ENCODE results near the gene ABCC3. TPM values are rescaled to one million over a fixed set of nuclear protein-coding genes. Genes with fewer than 3 reads are reported as not detected.

The ABCC3 gene
- total and polyA plus RNA-seq, 2 of the 8 experiments (the other 6 are each of a cell fraction or from before 2014, with no cell fraction given) = 0.35 to 0.37 TPM

- no peak overlapping the region for H4K8ac ChIP-seq (ENCODE audit: extremely low read depth, insufficient read depth, low read length)
- no peak overlapping the region for H3K18ac ChIP-seq (ENCODE audit: extremely low read depth, low read length)
- whole genome bisulfite sequencing, 2 experiments (ENCODE audit: extremely low coverage in 1 of 2, insufficient coverage in 1 of 2, insufficient read length in 1 of 2, insufficient replicate concordance in 2 of 2, low coverage in 1 of 2, low lambda C conversion rate in 2 of 2, missing lambda C conversion rate in 1 of 2) = 87% methylated on average over 5 of the region's 5 CpGs; no CpG with 5 or more reads in 1 of the 2 experiments
- H3K56ac ChIP-seq (replicated peaks; ENCODE audit: insufficient read length, low read depth, low read length) = no peak overlapping the region
- H3K79me2 ChIP-seq (ENCODE audit: control insufficient read depth in 1 of 2, insufficient read depth in 2 of 2, low read length in 2 of 2) = no peaks in the 10 kb centered on the region
- H3K23ac ChIP-seq (ENCODE audit: insufficient read length) = no peak overlapping the region
- no peak overlapping the region for H2AK5ac ChIP-seq (ENCODE audit: low read depth, low read length)
- H2BK120ac ChIP-seq (replicated peaks; ENCODE audit: low read depth, low read length) = no peak overlapping the region
- no peak overlapping the region for H3K4ac ChIP-seq (replicated peaks; ENCODE audit: insufficient read length, low read depth, low read length)
- ChIA-PET CTCF (ENCODE audit: partially characterized antibody) (interaction anchor here (0.9 to 17.1 kb wide), 11 partner anchors 8 to 82 kb away, joined by 3 to 404 read pairs (median 16); partner anchors contain the start of gene SPATA20), POLR2A (ENCODE audit: partially characterized antibody) (interaction anchor here (0.7 kb wide), 1 partner anchor 233 kb away, joined by 3 read pairs; the partner anchor contains the start of gene TOB1)
- no peaks in the 10 kb centered on the region for H3K79me1 ChIP-seq (ENCODE audit: low read depth, low read length)
- no peaks in the 10 kb centered on the region for H3K36me3 ChIP-seq (ENCODE audit: control insufficient read depth in 2 of 4, insufficient read depth in 4 of 4, low read length in 3 of 4)
- H3K4me3 ChIP-seq (ENCODE audit: extremely low read depth in 1 of 4, insufficient read depth in 2 of 4, low read depth in 3 of 4, low read length in 4 of 4) = no peak overlapping the region
- no peaks in the 10 kb centered on the region for H3K9me3 ChIP-seq (ENCODE audit: insufficient read depth in 2 of 2, low read depth in 1 of 2, low read length in 1 of 2)
- no peak overlapping the region for H4K5ac ChIP-seq (ENCODE audit: insufficient read length, low read depth, low read length)
- no peak overlapping the region for H2BK15ac ChIP-seq (ENCODE audit: low read length)
- no peak overlapping the region for H2BK12ac ChIP-seq (ENCODE audit: low read depth, low read length)
- no peak overlapping the region for H3K9ac ChIP-seq (replicated peaks in 1 of 4; ENCODE audit: extremely low read depth in 1 of 4, low read depth in 3 of 4, low read length in 3 of 4)
- no peak overlapping the region for H3K27ac ChIP-seq (ENCODE audit: low read depth, low read length)
- H3K4me1 ChIP-seq (replicated peaks in 1 of 4; ENCODE audit: control insufficient read depth in 3 of 4, insufficient read depth in 4 of 4, low read length in 3 of 4) = peaks cover 0 to 13% (median 9%) of the 10 kb centered on the region in 4 experiments; a peak in 6 of 7 replicates
- H4K20me1 ChIP-seq (replicated peaks in 1 of 2; ENCODE audit: control insufficient read depth in 1 of 2, insufficient read depth in 2 of 2, low read length in 2 of 2) = no peaks in the 10 kb centered on the region
- peaks cover 4% of the 10 kb centered on the region; the same call in 1 of the 2 replicates for H3K23me2 ChIP-seq (ENCODE audit: low read depth, low read length)
- DNase-seq (ENCODE audit: low read depth in 1 of 2, low spot score in 2 of 2) (no peak), FAIRE-seq (no peak)
- no peak overlapping the region for H2BK5ac ChIP-seq (ENCODE audit: low read depth, low read length)
- H2AFZ ChIP-seq (ENCODE audit: low read length) = no peak overlapping the region
- H3K14ac ChIP-seq (ENCODE audit: insufficient read length) = no peak overlapping the region
- H3K27me3 ChIP-seq (replicated peaks in 1 of 4; ENCODE audit: control insufficient read depth in 3 of 4, extremely low read depth in 1 of 4, insufficient read depth in 3 of 4, low read length in 3 of 4) = peaks cover 25 to 44% (median 39%) of the 10 kb centered on the region in 4 experiments
- no peak overlapping the region for H3K4me2 ChIP-seq (ENCODE audit: insufficient read depth in 1 of 2, low read depth in 2 of 2, low read length in 2 of 2)
- H4K91ac ChIP-seq (replicated peaks; ENCODE audit: insufficient read length, low read length) = no peak overlapping the region
- H2BK20ac ChIP-seq (ENCODE audit: low read length) = no peak overlapping the region
- TF ChIP-seq SIX5 (IDR thresholded peaks at IDR 0.05; ENCODE audit: low read depth, low read length) (no peak), CBX5 (IDR thresholded peaks at IDR 0.05; ENCODE audit: low read depth, low read length) (no peak), BRCA1 (IDR thresholded peaks at IDR 0.05; ENCODE audit: low read depth, low read length) (no peak), POU5F1 (IDR thresholded peaks at IDR 0.05; ENCODE audit: low read depth, low read length) (no peak), KDM5A (IDR thresholded peaks at IDR 0.05; ENCODE audit: low read length) (no peak)
Observed at GRCh38 chr17:50632637-50633036, 2.0 kb upstream of the ABCC3 start.

Data from H1 (cell line).